ENCODE measurements around the gene MRFAP1.
A peak's percentile ranks its signal among the peaks of the same experiment; 100 is the strongest.

MRFAP1 gene

GRCh38 chr4:6606465-6607235 is 33.8 kb upstream of the MRFAP1 start:
- no peak for ATAC-seq
- Mint-ChIP-seq H3K27me3 (no peaks in the 10 kb centered on the region), H3K27ac (no peak overlapping the region), H3K9me3 (peaks cover 17% of the 10 kb centered on the region), H3K36me3 (peaks cover 85% of the 10 kb centered on the region), H3K4me1 (no peaks in the 10 kb centered on the region), H3K4me3 (no peak overlapping the region)

- Mint-ChIP-seq H3K36me3 (peaks cover 85% of the 10 kb centered on the region), H3K27me3 (no peaks in the 10 kb centered on the region), H3K4me1 (no peaks in the 10 kb centered on the region), H3K4me3 (no peak overlapping the region), H3K9me3 (peaks cover 17% of the 10 kb centered on the region), H3K27ac (peak overlapping the region; percentile 22)
- ATAC-seq = no peak
Measured at GRCh38 chr4:6607368-6608055, 33.0 kb upstream of the MRFAP1 start.

GRCh38 chr4:6608758-6609414 is 31.6 kb upstream of the MRFAP1 start:
- no peak overlapping the region for H3K27ac Mint-ChIP-seq
- no peak overlapping the region for H3K4me3 Mint-ChIP-seq
- H3K4me1 Mint-ChIP-seq = no peaks in the 10 kb centered on the region
- H3K9me3 Mint-ChIP-seq = peaks cover 13% of the 10 kb centered on the region
- H3K27me3 Mint-ChIP-seq = no peaks in the 10 kb centered on the region
- H3K36me3 Mint-ChIP-seq = peaks cover 85% of the 10 kb centered on the region
- ATAC-seq = no peak

GRCh38 chr4:6609415-6610079 is 30.9 kb upstream of the MRFAP1 start:
- Mint-ChIP-seq H3K4me3 (no peak overlapping the region), H3K36me3 (peaks cover 85% of the 10 kb centered on the region), H3K4me1 (no peaks in the 10 kb centered on the region), H3K27ac (no peak overlapping the region), H3K27me3 (no peaks in the 10 kb centered on the region), H3K9me3 (peaks cover 6% of the 10 kb centered on the region)
- no peak for ATAC-seq

- H3K4me1 Mint-ChIP-seq = no peaks in the 10 kb centered on the region
- ATAC-seq = no peak
- no peak overlapping the region for H3K27ac Mint-ChIP-seq
- no peaks in the 10 kb centered on the region for H3K9me3 Mint-ChIP-seq
- no peak overlapping the region for H3K4me3 Mint-ChIP-seq
- H3K27me3 Mint-ChIP-seq = no peaks in the 10 kb centered on the region
- H3K36me3 Mint-ChIP-seq = peaks cover 82% of the 10 kb centered on the region
Measured at GRCh38 chr4:6610856-6611430, 29.5 kb upstream of the MRFAP1 start.

GRCh38 chr4:6612961-6613675 is 27.4 kb upstream of the MRFAP1 start:
- no peaks in the 10 kb centered on the region for H3K4me1 Mint-ChIP-seq
- ATAC-seq = no peak
- H3K27ac Mint-ChIP-seq = no peak overlapping the region
- peaks cover 3% of the 10 kb centered on the region for H3K9me3 Mint-ChIP-seq
- H3K36me3 Mint-ChIP-seq = peaks cover 82% of the 10 kb centered on the region
- no peaks in the 10 kb centered on the region for H3K27me3 Mint-ChIP-seq
- no peak overlapping the region for H3K4me3 Mint-ChIP-seq

- ATAC-seq = no peak
- no peak overlapping the region for H3K4me3 Mint-ChIP-seq
- peaks cover 82% of the 10 kb centered on the region for H3K36me3 Mint-ChIP-seq
- no peaks in the 10 kb centered on the region for H3K27me3 Mint-ChIP-seq
- H3K27ac Mint-ChIP-seq = no peak overlapping the region
- H3K4me1 Mint-ChIP-seq = no peaks in the 10 kb centered on the region
- H3K9me3 Mint-ChIP-seq = peaks cover 3% of the 10 kb centered on the region
Measured at GRCh38 chr4:6613676-6614651, 26.5 kb upstream of the MRFAP1 start.

- peaks cover 82% of the 10 kb centered on the region for H3K36me3 Mint-ChIP-seq
- ATAC-seq = no peak
- no peaks in the 10 kb centered on the region for H3K27me3 Mint-ChIP-seq
- no peaks in the 10 kb centered on the region for H3K4me1 Mint-ChIP-seq
- H3K9me3 Mint-ChIP-seq = peaks cover 3% of the 10 kb centered on the region
- no peak overlapping the region for H3K27ac Mint-ChIP-seq
- H3K4me3 Mint-ChIP-seq = no peak overlapping the region
Measured at GRCh38 chr4:6614701-6615230, 25.7 kb upstream of the MRFAP1 start.

- no peaks in the 10 kb centered on the region for H3K27me3 Mint-ChIP-seq
- H3K4me1 Mint-ChIP-seq = no peaks in the 10 kb centered on the region
- no peak for ATAC-seq
- H3K36me3 Mint-ChIP-seq = peaks cover 90% of the 10 kb centered on the region
- H3K27ac Mint-ChIP-seq = no peak overlapping the region
- H3K4me3 Mint-ChIP-seq = no peak overlapping the region
- peaks cover 3% of the 10 kb centered on the region for H3K9me3 Mint-ChIP-seq
Measured at GRCh38 chr4:6616087-6616995, 24.1 kb upstream of the MRFAP1 start.

GRCh38 chr4:6617246-6617645 is 23.2 kb upstream of the MRFAP1 start:
- peaks cover 5% of the 10 kb centered on the region for H3K9me3 Mint-ChIP-seq
- no peak overlapping the region for H3K27ac Mint-ChIP-seq
- peaks cover 90% of the 10 kb centered on the region for H3K36me3 Mint-ChIP-seq
- H3K4me1 Mint-ChIP-seq = no peaks in the 10 kb centered on the region
- no peak for ATAC-seq
- H3K4me3 Mint-ChIP-seq = no peak overlapping the region
- no peaks in the 10 kb centered on the region for H3K27me3 Mint-ChIP-seq

- H3K4me3 Mint-ChIP-seq = no peak overlapping the region
- H3K9me3 Mint-ChIP-seq = peaks cover 5% of the 10 kb centered on the region
- ATAC-seq = no peak
- H3K27ac Mint-ChIP-seq = no peak overlapping the region
- H3K36me3 Mint-ChIP-seq = peaks cover 76% of the 10 kb centered on the region
- H3K4me1 Mint-ChIP-seq = no peaks in the 10 kb centered on the region
- no peaks in the 10 kb centered on the region for H3K27me3 Mint-ChIP-seq
Measured at GRCh38 chr4:6618386-6619115, 21.9 kb upstream of the MRFAP1 start.

GRCh38 chr4:6619116-6619465 is 21.4 kb upstream of the MRFAP1 start:
- peaks cover 71% of the 10 kb centered on the region for H3K36me3 Mint-ChIP-seq
- H3K27ac Mint-ChIP-seq = no peak overlapping the region
- no peak for ATAC-seq
- H3K4me3 Mint-ChIP-seq = no peak overlapping the region
- no peaks in the 10 kb centered on the region for H3K4me1 Mint-ChIP-seq
- H3K9me3 Mint-ChIP-seq = peaks cover 5% of the 10 kb centered on the region
- no peaks in the 10 kb centered on the region for H3K27me3 Mint-ChIP-seq

All from stimulated activated memory B cell treated with anti-CD40 and anti-IgM and Interleukin-4, amounts not matched to agents 10 μg/mL and 1 μg/mL and 100 μg/mL, for 72 hours (primary cell).